Measurements from ENCODE around the gene EEF2KMT.
"Not testable (repeated sequence)": the region's sequence is repeated elsewhere in the genome, so short reads cannot be mapped to it uniquely, and the experiment has no call there.

GRCh38 chr16:5044581-5044980 is 53.0 kb downstream of the EEF2KMT start:
- TF ChIP-seq, protein P1, sequence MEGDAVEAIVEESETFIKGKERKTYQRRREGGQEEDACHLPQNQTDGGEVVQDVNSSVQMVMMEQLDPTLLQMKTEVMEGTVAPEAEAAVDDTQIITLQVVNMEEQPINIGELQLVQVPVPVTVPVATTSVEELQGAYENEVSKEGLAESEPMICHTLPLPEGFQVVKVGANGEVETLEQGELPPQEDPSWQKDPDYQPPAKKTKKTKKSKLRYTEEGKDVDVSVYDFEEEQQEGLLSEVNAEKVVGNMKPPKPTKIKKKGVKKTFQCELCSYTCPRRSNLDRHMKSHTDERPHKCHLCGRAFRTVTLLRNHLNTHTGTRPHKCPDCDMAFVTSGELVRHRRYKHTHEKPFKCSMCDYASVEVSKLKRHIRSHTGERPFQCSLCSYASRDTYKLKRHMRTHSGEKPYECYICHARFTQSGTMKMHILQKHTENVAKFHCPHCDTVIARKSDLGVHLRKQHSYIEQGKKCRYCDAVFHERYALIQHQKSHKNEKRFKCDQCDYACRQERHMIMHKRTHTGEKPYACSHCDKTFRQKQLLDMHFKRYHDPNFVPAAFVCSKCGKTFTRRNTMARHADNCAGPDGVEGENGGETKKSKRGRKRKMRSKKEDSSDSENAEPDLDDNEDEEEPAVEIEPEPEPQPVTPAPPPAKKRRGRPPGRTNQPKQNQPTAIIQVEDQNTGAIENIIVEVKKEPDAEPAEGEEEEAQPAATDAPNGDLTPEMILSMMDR (conservative IDR thresholded peaks at IDR 0.05; ENCODE audit: low read depth, low read length), result not testable (repeated sequence)
- not testable (repeated sequence) for TF ChIP-seq EZH2 (IDR thresholded peaks at IDR 0.05; ENCODE audit: low read length, unreplicated experiment); EZH2phosphoT487 (IDR thresholded peaks at IDR 0.05; ENCODE audit: borderline replicate concordance, low read length)
